Breast epithelium (tissue), 4 donors: ENCODE data around the gene CITED2. TPM values are rescaled to one million over a fixed set of nuclear protein-coding genes. Genes with fewer than 3 reads are reported as not detected.

Experiments
- DNase-seq, 2 donors: peaks; one replicate each; pipeline ENCODE4 v3.0.0-alpha.2; 2019; ENCODE audit warnings: low spot score in 2 of 2
- H3K27ac ChIP-seq, 2 donors: fragments of 200-600 bp; sonication (generic) in 1 of 2; one replicate each; pipeline ENCODE4 v1.5.1; 2016 to 2019; ENCODE audit warnings: mild to moderate bottlenecking in 1 of 2
- H3K27me3 ChIP-seq, 2 donors: fragments of 200-600 bp; sonication (generic) in 1 of 2; one replicate each; pipeline versions ENCODE4 v1.5.1 to v1.6.0; 2017 to 2019; ENCODE audit warnings: control low read depth in 1 of 2, mild to moderate bottlenecking in 1 of 2
- H3K36me3 ChIP-seq: fragments of 200-600 bp; one replicate; pipeline ENCODE4 v1.5.1; 2019
- H3K4me1 ChIP-seq, 2 donors: fragments of 200-600 bp; sonication (generic); one replicate each; pipeline ENCODE4 v1.5.1; 2016 to 2019; ENCODE audit warnings: control low read depth in 1 of 2
- H3K4me3 ChIP-seq, 3 donors: fragments of 200-600 bp; sonication (generic); 1 replicate in 2 of 3; 2 replicates in 1 of 3; pipeline ENCODE4 v1.5.1; 2016 to 2019; ENCODE audit warnings: mild to moderate bottlenecking in 3 of 3, moderate library complexity in 2 of 3
- H3K9me3 ChIP-seq, 2 donors: fragments of 200-600 bp; sonication (generic) in 1 of 2; one replicate each; pipeline ENCODE4 v1.5.1; 2016 to 2019; ENCODE audit warnings: control low read depth in 1 of 2
- POLR2A ChIP-seq: fragments of 450-650 bp; IDR thresholded peaks from one replicate; pipeline ENCODE4 v1.6.1; 2016; ENCODE audit warnings: antibody characterized with exemption, mild to moderate bottlenecking, moderate library complexity
- POLR2AphosphoS5 ChIP-seq, 3 donors: sonication (generic); formaldehyde crosslinking; IDR thresholded peaks; one replicate each; pipeline ENCODE4 v1.6.1; 2017; ENCODE audit warnings: antibody characterized with exemption in 3 of 3
- intact Hi-C: fragments of 100-400 bp; cut with DNase I; formaldehyde crosslinking; loops from one replicate; pipeline ENCODE4 v1.15.1; 2023; ENCODE audit warnings: low total_unique reads
- total RNA-seq, 3 donors: library from RNA; depleted of rRNA; stranded (reverse); fragments of >200 nt; gene quantifications; one replicate each; pipeline ENCODE4 v1.1.0, GENCODE V29; 2016
- TF ChIP-seq, protein P1 (sequence below), 3 donors: fragments of 450-650 bp; IDR thresholded peaks; one replicate each; pipeline ENCODE4 v1.5.1; 2016 to 2017; ENCODE audit warnings: antibody characterized with exemption in 3 of 3, mild to moderate bottlenecking in 3 of 3, moderate library complexity in 3 of 3

The CITED2 gene
- total RNA-seq, 3 donors from 2014 or later = 211 to 342 (median 300) TPM

DNA sequence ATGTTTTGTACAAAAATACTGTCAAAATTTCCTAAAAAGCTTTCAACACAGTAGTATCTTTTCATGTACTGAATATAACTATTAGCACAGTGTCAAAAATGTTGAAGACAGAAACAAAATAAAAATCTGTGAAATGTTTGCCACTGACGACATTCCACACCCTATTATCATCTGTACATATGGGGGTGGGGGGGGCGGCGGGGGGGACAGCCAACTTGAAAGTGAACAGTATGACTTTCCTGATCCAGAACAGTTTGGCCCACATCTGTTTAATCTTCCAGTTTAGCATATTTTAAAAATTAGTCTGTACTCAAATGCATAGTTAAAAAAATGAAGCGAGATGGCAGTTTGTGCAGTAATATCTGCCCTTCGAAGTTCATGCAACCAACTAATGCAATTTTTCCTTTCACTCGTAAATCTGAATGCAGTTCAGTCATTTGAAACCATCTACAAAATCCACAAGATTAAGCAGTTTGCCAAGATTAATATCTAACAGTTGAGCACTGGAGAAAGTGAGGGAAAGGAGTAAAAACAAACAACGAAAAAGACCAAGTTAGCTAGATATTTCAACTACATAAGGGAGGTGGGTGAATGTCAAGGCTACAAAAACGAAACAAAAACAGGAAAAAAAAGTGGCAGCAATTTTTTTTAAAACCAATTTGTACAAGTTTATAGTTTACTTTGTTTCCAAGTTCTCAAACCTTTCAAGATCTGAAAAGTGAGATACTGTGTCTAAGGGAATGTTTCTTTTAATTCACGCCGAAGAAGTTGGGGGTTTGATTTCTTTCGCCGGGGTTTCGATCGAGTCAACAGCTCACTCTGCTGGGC, 1.9 kb downstream of the CITED2 start:
- Histone ChIP-seq H3K27ac (peak overlapping the region; percentile 96 to 97), H3K4me3 (peak overlapping the region; percentile 93 to 95 (median 93)), H3K4me1 (peaks cover 5 to 7% of the 10 kb centered on the region in 2 donors), H3K27me3 (no peaks in the 10 kb centered on the region), H3K9me3 (no peaks in the 10 kb centered on the region), H3K36me3 (no peaks in the 10 kb centered on the region)
- intact Hi-C loops = loop anchor here (10.0 kb wide), 1 partner anchor 1102 kb away; no protein-coding TSS in a partner anchor
- no peak for TF ChIP-seq POLR2A
- TF ChIP-seq, protein P1, sequence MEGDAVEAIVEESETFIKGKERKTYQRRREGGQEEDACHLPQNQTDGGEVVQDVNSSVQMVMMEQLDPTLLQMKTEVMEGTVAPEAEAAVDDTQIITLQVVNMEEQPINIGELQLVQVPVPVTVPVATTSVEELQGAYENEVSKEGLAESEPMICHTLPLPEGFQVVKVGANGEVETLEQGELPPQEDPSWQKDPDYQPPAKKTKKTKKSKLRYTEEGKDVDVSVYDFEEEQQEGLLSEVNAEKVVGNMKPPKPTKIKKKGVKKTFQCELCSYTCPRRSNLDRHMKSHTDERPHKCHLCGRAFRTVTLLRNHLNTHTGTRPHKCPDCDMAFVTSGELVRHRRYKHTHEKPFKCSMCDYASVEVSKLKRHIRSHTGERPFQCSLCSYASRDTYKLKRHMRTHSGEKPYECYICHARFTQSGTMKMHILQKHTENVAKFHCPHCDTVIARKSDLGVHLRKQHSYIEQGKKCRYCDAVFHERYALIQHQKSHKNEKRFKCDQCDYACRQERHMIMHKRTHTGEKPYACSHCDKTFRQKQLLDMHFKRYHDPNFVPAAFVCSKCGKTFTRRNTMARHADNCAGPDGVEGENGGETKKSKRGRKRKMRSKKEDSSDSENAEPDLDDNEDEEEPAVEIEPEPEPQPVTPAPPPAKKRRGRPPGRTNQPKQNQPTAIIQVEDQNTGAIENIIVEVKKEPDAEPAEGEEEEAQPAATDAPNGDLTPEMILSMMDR (IDR thresholded peaks at IDR 0.05) = no peak
- TF ChIP-seq POLR2AphosphoS5 (IDR thresholded peaks at IDR 0.05) = no peak
- no peak for DNase-seq

DNA sequence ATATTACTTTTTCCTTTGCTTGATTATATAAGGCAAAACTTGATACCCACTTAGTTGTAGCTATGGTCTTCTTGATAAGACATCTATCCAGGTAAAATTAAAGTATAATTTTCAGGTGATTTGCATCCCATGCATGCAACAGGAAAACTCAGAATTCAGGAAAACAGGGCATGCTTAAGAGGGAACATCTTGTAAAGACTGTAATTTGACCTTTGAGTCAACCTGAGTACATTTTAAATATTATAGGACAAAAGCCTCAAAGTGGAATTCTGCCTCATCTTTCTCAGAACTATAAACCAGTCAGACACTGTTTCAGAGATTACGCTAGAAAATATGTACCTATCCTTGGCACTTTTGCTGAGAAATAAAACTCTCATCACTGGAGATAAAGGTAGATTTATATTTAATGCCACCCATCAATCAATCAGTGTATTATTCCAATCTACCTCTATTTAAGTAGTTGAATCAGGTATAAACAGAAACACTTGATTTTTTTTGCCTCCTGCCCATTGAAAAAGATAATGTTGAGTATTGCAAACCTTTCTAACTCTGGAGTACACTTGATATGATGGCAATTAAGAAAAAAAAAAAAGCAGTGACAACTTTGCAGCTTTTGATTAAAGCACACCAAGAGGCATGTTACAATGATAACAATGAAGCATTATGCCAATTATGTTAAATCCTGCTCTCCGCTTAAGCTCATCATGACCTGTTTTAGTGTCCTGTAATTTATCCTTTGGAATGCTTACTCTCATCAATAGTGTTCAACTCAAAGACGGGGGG, 2.8 kb downstream of the CITED2 start:
- peak overlapping the region; percentile 93 to 95 (median 93) for H3K4me3 ChIP-seq
- no peaks in the 10 kb centered on the region for H3K27me3 ChIP-seq
- H3K4me1 ChIP-seq = peaks cover 5 to 7% of the 10 kb centered on the region in 2 donors
- H3K36me3 ChIP-seq = no peaks in the 10 kb centered on the region
- intact Hi-C loops = loop anchor here (10.0 kb wide), 1 partner anchor 1103 kb away; no protein-coding TSS in a partner anchor
- no peak for TF ChIP-seq POLR2A
- TF ChIP-seq POLR2AphosphoS5 (IDR thresholded peaks at IDR 0.05) = no peak
- TF ChIP-seq, protein P1 (IDR thresholded peaks at IDR 0.05) = no peak
- no peak for DNase-seq
- peak overlapping the region; percentile 96 to 97 for H3K27ac ChIP-seq
- no peaks in the 10 kb centered on the region for H3K9me3 ChIP-seq

DNA sequence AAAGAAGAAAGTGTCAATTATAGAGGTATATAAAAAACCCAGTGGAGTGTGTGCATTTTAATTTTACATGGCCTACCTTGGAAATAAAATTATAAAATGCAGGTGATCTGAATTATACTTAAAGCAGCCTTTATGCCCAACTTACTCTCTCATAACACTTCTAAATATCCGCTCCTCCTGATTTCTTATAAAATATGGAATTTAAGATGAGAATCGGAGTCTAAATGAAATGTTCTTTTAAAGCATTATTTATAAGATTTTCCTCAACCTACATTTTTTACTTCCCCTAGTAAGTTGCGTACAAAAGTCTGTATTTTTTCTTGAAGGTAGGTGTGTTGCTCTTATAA, 3.5 kb downstream of the CITED2 start:
- TF ChIP-seq, protein P1 (IDR thresholded peaks at IDR 0.05) = no peak
- TF ChIP-seq POLR2A (no peak), POLR2AphosphoS5 (IDR thresholded peaks at IDR 0.05) (no peak)
- Histone ChIP-seq H3K27me3 (no peaks in the 10 kb centered on the region), H3K9me3 (no peaks in the 10 kb centered on the region), H3K4me1 (peaks cover 5 to 7% of the 10 kb centered on the region in 2 donors), H3K36me3 (no peaks in the 10 kb centered on the region), H3K4me3 (peak overlapping the region; percentile 93 to 95 (median 93)), H3K27ac (peak overlapping the region; percentile 96 to 97)
- intact Hi-C loops = loop anchor here (10.0 kb wide), 1 partner anchor 1104 kb away; no protein-coding TSS in a partner anchor
- no peak for DNase-seq

DNA sequence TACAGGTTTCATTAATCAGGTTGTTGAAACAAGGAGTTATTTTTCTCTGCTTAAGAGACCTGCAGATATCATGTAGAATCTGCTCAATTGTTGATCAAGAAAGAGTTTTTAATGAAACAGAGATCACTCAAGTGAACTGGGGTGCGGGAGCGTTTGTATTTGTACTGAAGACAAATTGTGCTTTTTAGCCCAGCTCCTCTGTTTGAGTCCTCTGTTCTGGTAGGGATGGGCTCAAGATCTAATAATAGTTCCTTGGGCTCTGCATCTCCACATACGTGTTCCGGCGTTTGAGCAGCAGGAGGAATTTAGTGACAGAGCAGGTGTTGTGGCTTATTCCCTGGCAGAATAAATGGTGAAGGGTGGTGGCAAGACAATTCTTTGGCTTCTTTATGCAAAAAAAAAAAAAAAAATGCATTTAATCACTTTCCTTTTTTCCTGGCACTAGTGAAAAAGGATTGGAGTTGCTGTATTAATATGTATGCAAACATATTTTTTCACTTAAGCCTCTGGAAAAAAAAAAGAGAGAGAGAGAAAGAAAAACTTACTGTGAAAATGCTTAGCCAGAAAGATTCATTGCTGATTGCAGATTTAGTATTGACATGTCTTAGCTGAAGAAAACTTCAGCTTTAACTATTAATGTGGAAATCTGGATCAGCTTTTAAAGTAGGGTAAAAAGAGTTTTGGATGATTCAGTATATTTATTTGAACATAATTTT, 4.0 kb downstream of the CITED2 start:
- H3K9me3 ChIP-seq = no peaks in the 10 kb centered on the region
- no peaks in the 10 kb centered on the region for H3K27me3 ChIP-seq
- no peak for DNase-seq
- peak overlapping the region; percentile 96 to 97 for H3K27ac ChIP-seq
- intact Hi-C loops = loop anchor here (10.0 kb wide), 1 partner anchor 1104 kb away; no protein-coding TSS in a partner anchor
- H3K36me3 ChIP-seq = no peaks in the 10 kb centered on the region
- TF ChIP-seq POLR2A (no peak), POLR2AphosphoS5 (IDR thresholded peaks at IDR 0.05) (no peak)
- TF ChIP-seq, protein P1 (IDR thresholded peaks at IDR 0.05) = no peak
- peak overlapping the region; percentile 93 to 95 (median 93) for H3K4me3 ChIP-seq
- peaks cover 5 to 7% of the 10 kb centered on the region in 2 donors for H3K4me1 ChIP-seq
